A549 (cell line): ENCODE measurements around the gene ARHGEF28. TPM values are rescaled to one million over a fixed set of nuclear protein-coding genes. Genes with fewer than 3 reads are reported as not detected.

Source experiments
- ATAC-seq, 2 experiments: fragments of 200-7000 bp in 1 of 2; fragments of >200 bp in 1 of 2; cut with Nextera tagmentation in 1 of 2; cut with Tn5 transposase in 1 of 2; 3 replicates each; pipeline versions ENCODE4 v1.8.0 to v1.9.1; 2018 to 2020; ENCODE audit warnings: mild to moderate bottlenecking in 1 of 2, moderate library complexity in 1 of 2
- CTCF ChIA-PET: fragments of 300-600 bp; sonication (Branson Sonifier 250); formaldehyde crosslinking; extraction: SDS; loops from one replicate; lab custom pipeline; 2021; ENCODE audit warnings: antibody characterized with exemption, inconsistent platforms; lab: Yijun Ruan, JAX
- POLR2A ChIA-PET: fragments of 350-600 bp; formaldehyde crosslinking; extraction: SDS; loops from one replicate; lab custom pipeline; 2021; ENCODE audit warnings: antibody characterized with exemption, inconsistent platforms; lab: Yijun Ruan, JAX
- DNase-seq, 2 experiments: peaks; one replicate each; pipeline versions ENCODE4 v3.0.0 to v3.0.0-alpha.2; 2011 to 2016; ENCODE audit warnings: low read depth in 1 of 2, low spot score in 1 of 2
- FAIRE-seq: peaks from 2 replicates; lab custom pipeline; 2011; peaks lifted over from hg19 to GRCh38; lab: Jason Lieb, UNC
- H3K27ac ChIP-seq, 2 experiments: fragments of >200 bp; sonication (Bioruptor Twin); formaldehyde crosslinking; 3 replicates each; pipeline ENCODE4 v1.5.1; 2016 to 2017
- H3K4me1 ChIP-seq: fragments of >200 bp; sonication (Bioruptor Twin); formaldehyde crosslinking; 3 replicates; pipeline ENCODE4 v1.6.1; 2016
- H3K4me2 ChIP-seq: fragments of >200 bp; sonication (Bioruptor Twin); formaldehyde crosslinking; 3 replicates; pipeline ENCODE4 v1.6.1; 2016
- H3K4me3 ChIP-seq: fragments of >200 bp; sonication (Bioruptor Twin); formaldehyde crosslinking; 3 replicates; pipeline ENCODE4 v1.5.1; 2016
- H3K9me3 ChIP-seq: fragments of >200 bp; sonication (Bioruptor Twin); formaldehyde crosslinking; 3 replicates; pipeline ENCODE4 v1.6.1; 2016
- ATOH8 ChIP-seq: fragments of 250-450 bp; sonication (Bioruptor Pico); IDR thresholded peaks from 2 replicates; pipeline ENCODE4 v1.5.0; 2020; ENCODE audit warnings: low read depth, mild to moderate bottlenecking, moderate library complexity
- BCL3 ChIP-seq: fragments of >200 bp; sonication (Bioruptor Twin); formaldehyde crosslinking; IDR thresholded peaks from 3 replicates; pipeline ENCODE4 v1.6.1; 2016
- CEBPB ChIP-seq, 2 experiments: fragments of >200 bp in 1 of 2; sonication (Bioruptor Twin) in 1 of 2; formaldehyde crosslinking in 1 of 2; IDR thresholded peaks; 2 replicates each; pipeline ENCODE4 v1.6.1; 2012 to 2016
- CHD4 ChIP-seq: fragments of 200-600 bp; sonication (generic); IDR thresholded peaks from 2 replicates; pipeline ENCODE4 v1.6.1; 2016; ENCODE audit warnings: antibody characterized with exemption, mild to moderate bottlenecking, borderline replicate concordance
- CTCF ChIP-seq: fragments of >200 bp; sonication (Bioruptor Twin); formaldehyde crosslinking; IDR thresholded peaks from 3 replicates; pipeline ENCODE4 v1.5.1; 2016
- ESRRA ChIP-seq: fragments of 150-350 bp; IDR thresholded peaks from 2 replicates; pipeline ENCODE4 v1.6.1; 2014; ENCODE audit warnings: mild to moderate bottlenecking, low read length, borderline replicate concordance
- FOSL2 ChIP-seq, 2 experiments: fragments of 450-650 bp in 1 of 2; fragments of >200 bp in 1 of 2; sonication (Bioruptor Twin) in 1 of 2; formaldehyde crosslinking; IDR thresholded peaks; 2 replicates each; pipeline versions ENCODE4 v1.5.0 to v1.6.1; 2016 to 2020; ENCODE audit warnings: mild to moderate bottlenecking in 1 of 2, moderate library complexity in 1 of 2
- FOXS1 ChIP-seq: fragments of 250-450 bp; sonication (Bioruptor Pico); IDR thresholded peaks from 2 replicates; pipeline ENCODE4 v1.5.0; 2020; ENCODE audit warnings: mild to moderate bottlenecking, moderate library complexity
- HMGXB4 ChIP-seq: fragments of 250-450 bp; sonication (Bioruptor Pico); IDR thresholded peaks from 2 replicates; pipeline ENCODE4 v1.5.0; 2021; ENCODE audit warnings: mild to moderate bottlenecking, moderate library complexity, borderline replicate concordance
- JUN ChIP-seq, 2 experiments: fragments of >200 bp; sonication (Bioruptor Twin); formaldehyde crosslinking; IDR thresholded peaks; 2 replicates in 1 of 2; 3 replicates in 1 of 2; pipeline ENCODE4 v1.6.1; 2016 to 2017
- MAZ ChIP-seq: fragments of 150-350 bp; IDR thresholded peaks from 2 replicates; pipeline ENCODE4 v1.6.1; 2014; ENCODE audit warnings: antibody characterized with exemption, low read depth, low read length, borderline replicate concordance
- NFE2L2 ChIP-seq: fragments of 150-350 bp; conservative IDR thresholded peaks from 2 replicates; pipeline ENCODE4 v1.6.1; 2014; ENCODE audit warnings: low read length
- NR3C1 ChIP-seq: fragments of >200 bp; sonication (Bioruptor Twin); formaldehyde crosslinking; IDR thresholded peaks from 3 replicates; pipeline ENCODE4 v1.6.1; 2017
- REST ChIP-seq: fragments of 200-600 bp; sonication (generic); IDR thresholded peaks from 2 replicates; pipeline ENCODE4 v1.6.1; 2016; ENCODE audit warnings: antibody characterized with exemption, mild to moderate bottlenecking, moderate library complexity
- SMC3 ChIP-seq: fragments of >200 bp; sonication (Bioruptor Twin); formaldehyde crosslinking; IDR thresholded peaks from 3 replicates; pipeline ENCODE4 v1.6.1; 2018; ENCODE audit warnings: inconsistent platforms
- USF2 ChIP-seq: fragments of 450-650 bp; IDR thresholded peaks from 2 replicates; pipeline ENCODE4 v1.6.1; 2014; ENCODE audit warnings: antibody characterized with exemption
- ZSCAN20 ChIP-seq: fragments of 250-450 bp; sonication (Bioruptor Pico); IDR thresholded peaks from 2 replicates; pipeline ENCODE4 v1.8.0; 2022; ENCODE audit warnings: mild to moderate bottlenecking, moderate library complexity
- WGBS: methylation state at CpG from one replicate; pipeline ENCODE4 v1.1.6; 2017; ENCODE audit errors: missing lambda C conversion rate; 5-methylcytosine and 5-hydroxymethylcytosine counted together
- polyA plus RNA-seq, 4 experiments: library from polyadenylated mRNA; depleted of rRNA in 3 of 4; stranded (reverse); fragments of >200 nt; fragmentation: RNase III in 1 of 4; extraction: RNeasy Plus Mini Kit Qiagen cat#74134 plus additional on column Dnase treatment in 1 of 4; gene quantifications; 2 replicates in 3 of 4; 3 replicates in 1 of 4; pipeline ENCODE4 v1.2.3, GENCODE V29; 2011 to 2017

Gene ARHGEF28
- polyA plus RNA-seq, 2 of the 4 experiments (the other 2 are of a cell fraction), result 17.0 to 22.3 TPM

GRCh38 chr5:73957397-73958001, 331.5 kb downstream of the ARHGEF28 start (continued):
- no peak for TF ChIP-seq ATOH8 (CRISPR knock-in tag)
- no peak for TF ChIP-seq CTCF
- TF ChIP-seq CHD4, result no peak
- no peak for TF ChIP-seq HMGXB4 (CRISPR knock-in tag)
- no peak for TF ChIP-seq NFE2L2
- no peak for TF ChIP-seq MAZ

GRCh38 chr5:73958037-73958436, 332.0 kb downstream of the ARHGEF28 start:
- ChIA-PET POLR2A (no interaction called here), CTCF (interaction anchor here (1.1 to 1.5 kb wide), 2 partner anchors 18 to 41 kb away, joined by 3 read pairs; no protein-coding TSS in a partner anchor)
- no peaks in the 10 kb centered on the region for H3K9me3 ChIP-seq
- no peaks in the 10 kb centered on the region for H3K4me1 ChIP-seq
- H3K4me2 ChIP-seq, result no peak overlapping the region
- 72% methylated on average over 2 of the region's 2 CpGs for WGBS
- no peak overlapping the region for H3K4me3 ChIP-seq
- TF ChIP-seq CEBPB (IDR thresholded peaks at IDR 0.05) (peak; percentile 50 to 66; a peak in 3 of 4 replicates), USF2 (no peak)
- no peak overlapping the region for H3K27ac ChIP-seq
- ATAC-seq, result no peak
- no peak for FAIRE-seq
- DNase-seq, result no peak

GRCh38 chr5:73960023-73960422, 334.0 kb downstream of the ARHGEF28 start:
- Histone ChIP-seq H3K4me2 (no peak overlapping the region), H3K4me3 (no peak overlapping the region), H3K27ac (no peak overlapping the region), H3K4me1 (no peaks in the 10 kb centered on the region), H3K9me3 (no peaks in the 10 kb centered on the region)
- 69% methylated on average over 5 of the region's 5 CpGs for WGBS
- ChIA-PET CTCF (no interaction called here), POLR2A (no interaction called here)
- DNase-seq, result no peak
- no peak for ATAC-seq
- no peak for TF ChIP-seq FOSL2 (IDR thresholded peaks at IDR 0.05)
- no peak for TF ChIP-seq FOSL2 (CRISPR knock-in tag; IDR thresholded peaks at IDR 0.05)
- no peak for FAIRE-seq

GRCh38 chr5:73960426-73960825, 334.4 kb downstream of the ARHGEF28 start:
- H3K4me2 ChIP-seq, result no peak overlapping the region
- CTCF ChIA-PET, result no interaction called here
- ATAC-seq (no peak), DNase-seq (no peak), FAIRE-seq (no peak)
- 52% methylated on average over 1 of the region's 1 CpG for WGBS
- no peak overlapping the region for H3K27ac ChIP-seq
- no peaks in the 10 kb centered on the region for H3K4me1 ChIP-seq
- H3K4me3 ChIP-seq, result no peak overlapping the region
- POLR2A ChIA-PET, result no interaction called here
- no peaks in the 10 kb centered on the region for H3K9me3 ChIP-seq
- TF ChIP-seq BCL3 (no peak), HMGXB4 (CRISPR knock-in tag) (no peak), ZSCAN20 (no peak), SMC3 (no peak), NR3C1 (no peak), ESRRA (no peak), JUN (IDR thresholded peaks at IDR 0.05) (no peak), FOXS1 (CRISPR knock-in tag) (no peak), REST (no peak)
